SK-N-SH treated with all-trans-retinoic acid at 6 μM for 48 hours (cell line): ENCODE results near the gene VTI1A.

Source experiments
- ATAC-seq: fragments of 200-7000 bp; cut with Tn5 transposase; 3 replicates; pipeline ENCODE4 v1.9.1; 2020; ENCODE audit warnings: mild to moderate bottlenecking, moderate library complexity
- ARNTL ChIP-seq: fragments of 450-650 bp; formaldehyde crosslinking; IDR thresholded peaks from 2 replicates; pipeline ENCODE4 v1.5.0; 2020; ENCODE audit warnings: low read depth, mild to moderate bottlenecking, moderate library complexity, borderline replicate concordance
- BACH2 ChIP-seq: fragments of 250-450 bp; sonication (Bioruptor Pico); IDR thresholded peaks from 2 replicates; pipeline ENCODE4 v1.9.0; 2021; ENCODE audit warnings: mild to moderate bottlenecking, borderline replicate concordance
- CREB5 ChIP-seq: fragments of 250-450 bp; sonication (Bioruptor Pico); IDR thresholded peaks from 2 replicates; pipeline ENCODE4 v1.5.1; 2020; ENCODE audit warnings: low read depth, mild to moderate bottlenecking, moderate library complexity
- CSDC2 ChIP-seq: fragments of 250-450 bp; sonication (Bioruptor Pico); IDR thresholded peaks from 2 replicates; pipeline ENCODE4 v1.5.0; 2020; ENCODE audit warnings: mild to moderate bottlenecking, moderate library complexity
- ESRRG ChIP-seq: fragments of 250-450 bp; sonication (Bioruptor Pico); IDR thresholded peaks from 2 replicates; pipeline ENCODE4 v1.6.1; 2021; ENCODE audit warnings: mild to moderate bottlenecking
- GLIS3 ChIP-seq: fragments of 250-450 bp; sonication (Bioruptor Pico); IDR thresholded peaks from 2 replicates; pipeline ENCODE4 v1.5.0; 2020; ENCODE audit warnings: mild to moderate bottlenecking, moderate library complexity
- ISL1 ChIP-seq: fragments of 250-450 bp; sonication (Bioruptor Pico); IDR thresholded peaks from 2 replicates; pipeline ENCODE4 v2.1.2; 2022; ENCODE audit warnings: mild to moderate bottlenecking, moderate library complexity
- OSR1 ChIP-seq: fragments of 250-450 bp; sonication (Bioruptor Pico); IDR thresholded peaks from 2 replicates; pipeline ENCODE4 v1.8.0; 2022; ENCODE audit warnings: moderate library complexity, mild to moderate bottlenecking, inconsistent platforms
- PATZ1 ChIP-seq: fragments of 250-450 bp; sonication (Bioruptor Pico); IDR thresholded peaks from 2 replicates; pipeline ENCODE4 v1.8.0; 2020; ENCODE audit warnings: mild to moderate bottlenecking, moderate library complexity, borderline replicate concordance
- POU6F1 ChIP-seq: fragments of 250-450 bp; sonication (Bioruptor Pico); IDR thresholded peaks from 2 replicates; pipeline ENCODE4 v1.8.0; 2021; ENCODE audit warnings: low read depth, mild to moderate bottlenecking, moderate library complexity, borderline replicate concordance
- PPARA ChIP-seq: fragments of 250-450 bp; sonication (Bioruptor Pico); IDR thresholded peaks from 2 replicates; pipeline ENCODE4 v1.5.0; 2020; ENCODE audit warnings: mild to moderate bottlenecking, borderline replicate concordance
- RARB ChIP-seq: fragments of 250-450 bp; sonication (Bioruptor Pico); IDR thresholded peaks from 2 replicates; pipeline ENCODE4 v1.8.0; 2021; ENCODE audit warnings: mild to moderate bottlenecking, moderate library complexity
- SNAI2 ChIP-seq: fragments of 250-450 bp; sonication (Bioruptor Pico); IDR thresholded peaks from 2 replicates; pipeline ENCODE4 v1.5.0; 2020; ENCODE audit warnings: mild to moderate bottlenecking, moderate library complexity
- TCF4 ChIP-seq: fragments of 250-450 bp; sonication (Bioruptor Pico); IDR thresholded peaks from 2 replicates; pipeline ENCODE4 v1.8.0; 2021; ENCODE audit warnings: mild to moderate bottlenecking, moderate library complexity, borderline replicate concordance
- TOX ChIP-seq: fragments of 250-450 bp; sonication (Bioruptor Pico); IDR thresholded peaks from 2 replicates; pipeline ENCODE4 v1.8.0; 2021; ENCODE audit warnings: mild to moderate bottlenecking, moderate library complexity, borderline replicate concordance
- TSHZ2 ChIP-seq: fragments of 250-450 bp; sonication (Bioruptor Pico); IDR thresholded peaks from 2 replicates; pipeline ENCODE4 v1.5.0; 2020; ENCODE audit warnings: mild to moderate bottlenecking, moderate library complexity
- ZC3H10 ChIP-seq: fragments of 250-450 bp; sonication (Bioruptor Pico); IDR thresholded peaks from 2 replicates; pipeline ENCODE4 v1.5.1; 2021; ENCODE audit warnings: mild to moderate bottlenecking, moderate library complexity
- ZFP3 ChIP-seq: fragments of 250-450 bp; sonication (Bioruptor Pico); IDR thresholded peaks from 2 replicates; pipeline ENCODE4 v1.5.0; 2020; ENCODE audit warnings: mild to moderate bottlenecking, moderate library complexity
- ZFP30 ChIP-seq: fragments of 450-650 bp; formaldehyde crosslinking; IDR thresholded peaks from 2 replicates; pipeline ENCODE4 v1.5.0; 2022; ENCODE audit warnings: mild to moderate bottlenecking, moderate library complexity
- ZNF70 ChIP-seq: fragments of 450-650 bp; formaldehyde crosslinking; IDR thresholded peaks from 2 replicates; pipeline ENCODE4 v1.5.0; 2020; ENCODE audit warnings: mild to moderate bottlenecking, moderate library complexity

Gene VTI1A

GRCh38 chr10:112564337-112564736, 117.3 kb downstream of the VTI1A start:
- no peak for ATAC-seq
- no peak for TF ChIP-seq PPARA (CRISPR knock-in tag)
- no peak for TF ChIP-seq CSDC2 (CRISPR knock-in tag)
- TF ChIP-seq PATZ1 (CRISPR knock-in tag) = no peak
- TF ChIP-seq ARNTL (CRISPR knock-in tag) = no peak
- no peak for TF ChIP-seq TSHZ2
- TF ChIP-seq ZFP30 = no peak
- no peak for TF ChIP-seq SNAI2
- TF ChIP-seq BACH2 (CRISPR knock-in tag) = no peak

GRCh38 chr10:112565434-112566053, 118.5 kb downstream of the VTI1A start:
- TF ChIP-seq TOX (CRISPR knock-in tag) (no peak), ISL1 (no peak), ZFP3 (CRISPR knock-in tag) (no peak), CREB5 (CRISPR knock-in tag) (no peak), PPARA (CRISPR knock-in tag) (no peak), ARNTL (CRISPR knock-in tag) (no peak), TCF4 (CRISPR knock-in tag) (no peak), RARB (CRISPR knock-in tag) (no peak), GLIS3 (CRISPR knock-in tag) (no peak), ESRRG (no peak), CSDC2 (CRISPR knock-in tag) (no peak), TSHZ2 (no peak), SNAI2 (no peak), PATZ1 (CRISPR knock-in tag) (no peak), ZC3H10 (CRISPR knock-in tag) (no peak), OSR1 (CRISPR knock-in tag) (no peak), ZNF70 (CRISPR knock-in tag) (no peak), BACH2 (CRISPR knock-in tag) (no peak), POU6F1 (CRISPR knock-in tag) (no peak)

More at GRCh38 chr10:112565434-112566053, 118.5 kb downstream of the VTI1A start:
- peak; percentile 86 for ATAC-seq
